ENCODE measurements around the gene MAGEB4. TPM values are rescaled to one million over a fixed set of nuclear protein-coding genes. Genes with fewer than 3 reads are reported as not detected.

Gene MAGEB4
- total RNA-seq, 1 donor from 2014 or later = not detected

- H3K36me3 Mint-ChIP-seq = no peaks in the 10 kb centered on the region
- H3K27ac Mint-ChIP-seq = no peak within 1 kb of the TSS
- TF ChIP-seq, protein P1, sequence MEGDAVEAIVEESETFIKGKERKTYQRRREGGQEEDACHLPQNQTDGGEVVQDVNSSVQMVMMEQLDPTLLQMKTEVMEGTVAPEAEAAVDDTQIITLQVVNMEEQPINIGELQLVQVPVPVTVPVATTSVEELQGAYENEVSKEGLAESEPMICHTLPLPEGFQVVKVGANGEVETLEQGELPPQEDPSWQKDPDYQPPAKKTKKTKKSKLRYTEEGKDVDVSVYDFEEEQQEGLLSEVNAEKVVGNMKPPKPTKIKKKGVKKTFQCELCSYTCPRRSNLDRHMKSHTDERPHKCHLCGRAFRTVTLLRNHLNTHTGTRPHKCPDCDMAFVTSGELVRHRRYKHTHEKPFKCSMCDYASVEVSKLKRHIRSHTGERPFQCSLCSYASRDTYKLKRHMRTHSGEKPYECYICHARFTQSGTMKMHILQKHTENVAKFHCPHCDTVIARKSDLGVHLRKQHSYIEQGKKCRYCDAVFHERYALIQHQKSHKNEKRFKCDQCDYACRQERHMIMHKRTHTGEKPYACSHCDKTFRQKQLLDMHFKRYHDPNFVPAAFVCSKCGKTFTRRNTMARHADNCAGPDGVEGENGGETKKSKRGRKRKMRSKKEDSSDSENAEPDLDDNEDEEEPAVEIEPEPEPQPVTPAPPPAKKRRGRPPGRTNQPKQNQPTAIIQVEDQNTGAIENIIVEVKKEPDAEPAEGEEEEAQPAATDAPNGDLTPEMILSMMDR (conservative IDR thresholded peaks at IDR 0.05) = no peak
- no peak within 1 kb of the TSS for H3K4me3 Mint-ChIP-seq
- H3K27me3 Mint-ChIP-seq = no peaks in the 10 kb centered on the region
- no peak for DNase-seq (ENCODE audit: extremely low spot score, unreplicated experiment)
- H3K4me1 Mint-ChIP-seq (ENCODE audit: unreplicated experiment) = no peaks in the 10 kb centered on the region
- peaks cover 5% of the 10 kb centered on the region for H3K9me3 Mint-ChIP-seq
Measured at GRCh38 chrX:30246769-30247489, 5.1 kb downstream of the MAGEB4 start, which contains the start of gene MAGEB1. Gene MAGEB1 (plus strand): TSS chrX:30247146. CDS start chrX:30250494, 3,348 bp downstream.

DNA sequence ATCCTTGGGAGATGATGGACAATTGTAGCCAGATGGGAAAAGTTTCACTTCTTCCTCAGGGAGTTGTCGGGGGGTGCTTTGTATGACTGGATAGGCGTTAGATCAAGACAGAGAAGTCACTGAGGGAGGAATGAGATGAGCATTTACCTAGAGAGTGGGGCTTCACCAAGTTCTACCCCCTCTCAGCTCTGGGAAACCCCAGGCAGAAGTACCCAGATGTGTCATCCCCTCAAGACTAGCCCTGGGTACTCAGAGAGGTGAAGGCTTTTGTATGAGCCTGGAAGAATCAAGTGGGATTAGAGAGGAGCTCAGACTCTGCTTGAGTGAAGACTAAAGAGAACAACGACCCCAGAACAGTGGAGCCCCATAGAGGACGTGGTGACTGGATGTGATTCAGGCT lies 7.1 kb downstream of the MAGEB4 start:
- H3K27me3 Mint-ChIP-seq = no peaks in the 10 kb centered on the region
- H3K4me3 Mint-ChIP-seq = no peak overlapping the region
- DNase-seq (ENCODE audit: extremely low spot score, unreplicated experiment) = no peak
- H3K9me3 Mint-ChIP-seq = peaks cover 5% of the 10 kb centered on the region
- H3K36me3 Mint-ChIP-seq = no peaks in the 10 kb centered on the region
- no peaks in the 10 kb centered on the region for H3K4me1 Mint-ChIP-seq (ENCODE audit: unreplicated experiment)
- TF ChIP-seq, protein P1 (conservative IDR thresholded peaks at IDR 0.05) = no peak
- H3K27ac Mint-ChIP-seq = no peak overlapping the region

DNA sequence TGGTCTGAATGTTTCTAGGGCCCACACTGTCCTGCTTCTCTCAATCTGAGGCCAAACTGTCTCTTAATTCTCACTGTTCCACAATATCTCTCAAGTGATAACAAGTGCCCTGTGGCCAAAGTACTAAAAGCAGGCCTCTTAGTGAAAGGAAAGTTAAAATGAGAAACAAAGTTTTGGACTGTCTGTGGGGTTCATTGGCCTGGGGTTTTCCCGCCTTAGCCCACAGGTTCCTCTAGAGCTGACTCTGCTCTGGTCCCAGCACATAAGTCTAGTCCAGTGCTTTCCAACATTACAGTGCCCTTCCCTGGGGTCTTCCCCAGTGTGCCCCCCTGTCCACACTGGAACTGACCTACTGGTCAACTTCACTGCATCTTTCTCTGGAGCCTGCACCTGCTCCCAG lies 11.5 kb downstream of the MAGEB4 start:
- Mint-ChIP-seq H3K36me3 (no peaks in the 10 kb centered on the region), H3K27ac (no peak overlapping the region), H3K4me1 (ENCODE audit: unreplicated experiment) (no peaks in the 10 kb centered on the region), H3K9me3 (peaks cover 5% of the 10 kb centered on the region), H3K27me3 (no peaks in the 10 kb centered on the region), H3K4me3 (no peak overlapping the region)
- DNase-seq (ENCODE audit: extremely low spot score, unreplicated experiment) = no peak
- TF ChIP-seq, protein P1 (conservative IDR thresholded peaks at IDR 0.05) = no peak

DNA sequence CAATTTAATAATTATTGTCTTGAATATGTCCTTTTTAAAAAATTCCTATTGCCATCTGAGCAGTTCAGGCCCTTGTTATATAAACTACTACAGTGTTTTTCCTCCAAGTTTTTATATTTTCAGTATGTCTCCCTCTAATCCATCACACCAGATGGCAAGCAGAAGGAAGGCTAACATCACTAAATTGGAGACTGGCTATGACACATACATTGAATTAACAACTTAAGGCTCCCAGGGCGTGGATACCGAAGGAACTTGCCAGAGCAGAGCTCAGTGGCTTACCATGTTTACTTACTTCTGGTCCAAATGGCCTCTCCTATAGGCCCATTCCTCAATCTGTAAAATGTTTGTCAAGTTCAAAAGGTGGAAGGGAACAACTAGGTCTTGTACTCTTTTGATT lies 18.1 kb downstream of the MAGEB4 start:
- TF ChIP-seq, protein P1 (conservative IDR thresholded peaks at IDR 0.05) = no peak

GRCh38 chrX:30261012-30261411 lies 19.2 kb downstream of the MAGEB4 start:
- DNase-seq (ENCODE audit: extremely low spot score, unreplicated experiment) = no peak
- no peak overlapping the region for H3K27ac Mint-ChIP-seq
- H3K9me3 Mint-ChIP-seq = no peaks in the 10 kb centered on the region
- TF ChIP-seq, protein P1 (conservative IDR thresholded peaks at IDR 0.05) = no peak
- no peaks in the 10 kb centered on the region for H3K27me3 Mint-ChIP-seq
- H3K36me3 Mint-ChIP-seq = no peaks in the 10 kb centered on the region
- H3K4me3 Mint-ChIP-seq = no peak overlapping the region
- no peaks in the 10 kb centered on the region for H3K4me1 Mint-ChIP-seq (ENCODE audit: unreplicated experiment)

More for the DNA sequence above, 18.1 kb downstream of the MAGEB4 start:
- no peaks in the 10 kb centered on the region for H3K36me3 Mint-ChIP-seq
- H3K27ac Mint-ChIP-seq = no peak overlapping the region
- H3K27me3 Mint-ChIP-seq = no peaks in the 10 kb centered on the region
- no peaks in the 10 kb centered on the region for H3K9me3 Mint-ChIP-seq
- DNase-seq (ENCODE audit: extremely low spot score, unreplicated experiment) = no peak
- H3K4me1 Mint-ChIP-seq (ENCODE audit: unreplicated experiment) = no peaks in the 10 kb centered on the region
- no peak overlapping the region for H3K4me3 Mint-ChIP-seq
